ENCODE measurements around the gene EVI5L. TPM values are rescaled to one million over a fixed set of nuclear protein-coding genes. Genes with fewer than 3 reads are reported as not detected.

The EVI5L gene
- total and polyA plus RNA-seq, 3 donors from 2014 or later, result 45.8 to 69.3 (median 68.9) TPM

- no peak for DNase-seq
- no peaks in the 10 kb centered on the region for H3K9me3 ChIP-seq
- WGBS, 2 donors, result 0 to 13% methylated on average over 1 to 16 of the region's 22 CpGs
- peak overlapping the region in 1 of 2 donors; percentile 13 for H3K4me3 ChIP-seq
- no peaks in the 10 kb centered on the region for H3K36me3 ChIP-seq (ENCODE audit: low read depth, missing control alignments)
- H3K27me3 ChIP-seq, result no peaks in the 10 kb centered on the region
- TF ChIP-seq, protein P1, sequence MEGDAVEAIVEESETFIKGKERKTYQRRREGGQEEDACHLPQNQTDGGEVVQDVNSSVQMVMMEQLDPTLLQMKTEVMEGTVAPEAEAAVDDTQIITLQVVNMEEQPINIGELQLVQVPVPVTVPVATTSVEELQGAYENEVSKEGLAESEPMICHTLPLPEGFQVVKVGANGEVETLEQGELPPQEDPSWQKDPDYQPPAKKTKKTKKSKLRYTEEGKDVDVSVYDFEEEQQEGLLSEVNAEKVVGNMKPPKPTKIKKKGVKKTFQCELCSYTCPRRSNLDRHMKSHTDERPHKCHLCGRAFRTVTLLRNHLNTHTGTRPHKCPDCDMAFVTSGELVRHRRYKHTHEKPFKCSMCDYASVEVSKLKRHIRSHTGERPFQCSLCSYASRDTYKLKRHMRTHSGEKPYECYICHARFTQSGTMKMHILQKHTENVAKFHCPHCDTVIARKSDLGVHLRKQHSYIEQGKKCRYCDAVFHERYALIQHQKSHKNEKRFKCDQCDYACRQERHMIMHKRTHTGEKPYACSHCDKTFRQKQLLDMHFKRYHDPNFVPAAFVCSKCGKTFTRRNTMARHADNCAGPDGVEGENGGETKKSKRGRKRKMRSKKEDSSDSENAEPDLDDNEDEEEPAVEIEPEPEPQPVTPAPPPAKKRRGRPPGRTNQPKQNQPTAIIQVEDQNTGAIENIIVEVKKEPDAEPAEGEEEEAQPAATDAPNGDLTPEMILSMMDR (IDR thresholded peaks at IDR 0.05), result no peak
- TF ChIP-seq POLR2A (IDR thresholded peaks at IDR 0.05), result no peak
- intact Hi-C loops (cut with DNase I; ENCODE audit: low total_unique reads), result no loop called here
- no peak overlapping the region for H3K27ac ChIP-seq
- peaks cover 13% of the 10 kb centered on the region for H3K4me1 ChIP-seq
Measured at GRCh38 chr19:7787602-7788177, 42.3 kb upstream of the EVI5L start.

GRCh38 chr19:7788178-7788932, 41.7 kb upstream of the EVI5L start:
- H3K27ac ChIP-seq, result no peak overlapping the region
- no peaks in the 10 kb centered on the region for H3K9me3 ChIP-seq
- no peak for DNase-seq
- peaks cover 13% of the 10 kb centered on the region for H3K4me1 ChIP-seq
- WGBS, 2 donors, result 1 to 3% methylated on average over 8 to 59 of the region's 67 CpGs
- peak overlapping the region in 1 of 2 donors; percentile 13 for H3K4me3 ChIP-seq
- intact Hi-C loops (cut with DNase I; ENCODE audit: low total_unique reads), result no loop called here
- H3K36me3 ChIP-seq (ENCODE audit: low read depth, missing control alignments), result no peaks in the 10 kb centered on the region
- TF ChIP-seq POLR2A (IDR thresholded peaks at IDR 0.05), result no peak
- TF ChIP-seq, protein P1 (IDR thresholded peaks at IDR 0.05), result no peak
- no peaks in the 10 kb centered on the region for H3K27me3 ChIP-seq

- no peak for DNase-seq
- intact Hi-C loops (cut with DNase I; ENCODE audit: low total_unique reads), result no loop called here
- Histone ChIP-seq H3K27ac (no peak overlapping the region), H3K36me3 (ENCODE audit: low read depth, missing control alignments) (no peaks in the 10 kb centered on the region), H3K9me3 (no peaks in the 10 kb centered on the region), H3K4me3 (peak overlapping the region in 1 of 2 donors; percentile 13), H3K4me1 (peaks cover 13% of the 10 kb centered on the region), H3K27me3 (no peaks in the 10 kb centered on the region)
- WGBS, 2 donors, result 2 to 4% methylated on average over 5 to 23 of the region's 23 CpGs
- TF ChIP-seq, protein P1 (IDR thresholded peaks at IDR 0.05), result no peak
- no peak for TF ChIP-seq POLR2A (IDR thresholded peaks at IDR 0.05)
Measured at GRCh38 chr19:7788933-7789323, 41.1 kb upstream of the EVI5L start.

DNA sequence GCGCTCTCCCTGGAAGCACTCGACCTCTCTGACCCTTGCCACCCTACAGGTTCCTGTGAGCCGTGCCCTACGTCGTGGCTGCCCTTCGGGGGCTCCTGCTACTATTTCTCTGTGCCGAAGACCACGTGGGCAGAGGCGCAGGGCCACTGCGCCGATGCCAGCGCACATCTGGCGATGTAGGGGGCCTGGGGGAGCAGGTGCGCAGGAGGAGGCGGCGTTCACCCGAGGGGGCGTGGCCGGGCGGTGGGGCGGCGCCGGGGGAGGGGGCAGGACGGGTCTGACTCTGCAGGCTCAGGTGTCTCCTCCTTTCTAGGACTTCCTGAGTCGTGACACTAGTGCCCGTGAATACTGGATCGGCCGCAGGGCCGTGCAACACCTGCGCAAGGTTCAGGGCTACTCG, 40.6 kb upstream of the EVI5L start:
- WGBS, 2 donors, result 14% methylated on average over 26 of the region's 31 CpGs; no CpG with 5 or more reads in 1 of the 2 donors
- no peak overlapping the region for H3K27ac ChIP-seq
- intact Hi-C loops (cut with DNase I; ENCODE audit: low total_unique reads), result no loop called here
- no peak overlapping the region for H3K4me3 ChIP-seq
- H3K27me3 ChIP-seq, result no peaks in the 10 kb centered on the region
- no peaks in the 10 kb centered on the region for H3K9me3 ChIP-seq
- no peak for DNase-seq
- TF ChIP-seq POLR2A (IDR thresholded peaks at IDR 0.05), result no peak
- TF ChIP-seq, protein P1 (IDR thresholded peaks at IDR 0.05), result no peak
- peaks cover 13% of the 10 kb centered on the region for H3K4me1 ChIP-seq
- no peaks in the 10 kb centered on the region for H3K36me3 ChIP-seq (ENCODE audit: low read depth, missing control alignments)
